Bone marrow (tissue), 2 donors: Measurements from ENCODE around the gene C10orf90.

Source experiments
- DNase-seq, 2 donors: peaks; one replicate each; lab custom pipeline; 2025; lab: John Stamatoyannopoulos, UW

The C10orf90 gene

GRCh38 chr10:126670056-126670894, at the start of gene C10orf90:
TSS of gene C10orf90 (minus strand) at chr10:126670693. CDS start at chr10:126670480, 213 bp downstream.
- DNase-seq = no peak

- DNase-seq = no peak
Observed at GRCh38 chr10:126716366-126716765, 45.9 kb upstream of the C10orf90 start.

GRCh38 chr10:126713594-126713993, 43.1 kb upstream of the C10orf90 start:
- no peak for DNase-seq

- DNase-seq = no peak
Observed at GRCh38 chr10:126712681-126713080, 42.2 kb upstream of the C10orf90 start.

GRCh38 chr10:126705951-126706565, 35.6 kb upstream of the C10orf90 start:
- no peak for DNase-seq

- DNase-seq = no peak
Observed at GRCh38 chr10:126705131-126705530, 34.6 kb upstream of the C10orf90 start.

GRCh38 chr10:126704649-126705048, 34.2 kb upstream of the C10orf90 start:
- DNase-seq = no peak

- DNase-seq = no peak
Observed at GRCh38 chr10:126702181-126702580, 31.7 kb upstream of the C10orf90 start.

- DNase-seq = no peak
Observed at GRCh38 chr10:126701526-126701925, 31.0 kb upstream of the C10orf90 start.

GRCh38 chr10:126696684-126697083, 26.2 kb upstream of the C10orf90 start:
- no peak for DNase-seq

- DNase-seq = no peak
Observed at GRCh38 chr10:126691456-126691855, 21.0 kb upstream of the C10orf90 start.

GRCh38 chr10:126690534-126690933, 20.0 kb upstream of the C10orf90 start:
- no peak for DNase-seq

GRCh38 chr10:126689461-126689994, 19.0 kb upstream of the C10orf90 start:
- DNase-seq = no peak

- DNase-seq = no peak
Observed at GRCh38 chr10:126687121-126687606, 16.7 kb upstream of the C10orf90 start.

GRCh38 chr10:126686719-126687118, 16.2 kb upstream of the C10orf90 start:
- no peak for DNase-seq

GRCh38 chr10:126686268-126686667, 15.8 kb upstream of the C10orf90 start:
- no peak for DNase-seq

- DNase-seq = no peak
Observed at GRCh38 chr10:126685756-126686155, 15.3 kb upstream of the C10orf90 start.

GRCh38 chr10:126684171-126684745, 13.8 kb upstream of the C10orf90 start:
- DNase-seq = no peak

- DNase-seq = no peak
Observed at GRCh38 chr10:126683466-126683865, 13.0 kb upstream of the C10orf90 start.

- no peak for DNase-seq
Observed at GRCh38 chr10:126675656-126676438, 5.4 kb upstream of the C10orf90 start.

- no peak for DNase-seq
Observed at GRCh38 chr10:126674741-126675515, 4.4 kb upstream of the C10orf90 start.
